ENCODE results near the gene NAT10. TPM values are rescaled to one million over a fixed set of nuclear protein-coding genes. Genes with fewer than 3 reads are reported as not detected.

The NAT10 gene
- total RNA-seq, 2 experiments from 2014 or later = 63.8 to 93.9 TPM

DNA sequence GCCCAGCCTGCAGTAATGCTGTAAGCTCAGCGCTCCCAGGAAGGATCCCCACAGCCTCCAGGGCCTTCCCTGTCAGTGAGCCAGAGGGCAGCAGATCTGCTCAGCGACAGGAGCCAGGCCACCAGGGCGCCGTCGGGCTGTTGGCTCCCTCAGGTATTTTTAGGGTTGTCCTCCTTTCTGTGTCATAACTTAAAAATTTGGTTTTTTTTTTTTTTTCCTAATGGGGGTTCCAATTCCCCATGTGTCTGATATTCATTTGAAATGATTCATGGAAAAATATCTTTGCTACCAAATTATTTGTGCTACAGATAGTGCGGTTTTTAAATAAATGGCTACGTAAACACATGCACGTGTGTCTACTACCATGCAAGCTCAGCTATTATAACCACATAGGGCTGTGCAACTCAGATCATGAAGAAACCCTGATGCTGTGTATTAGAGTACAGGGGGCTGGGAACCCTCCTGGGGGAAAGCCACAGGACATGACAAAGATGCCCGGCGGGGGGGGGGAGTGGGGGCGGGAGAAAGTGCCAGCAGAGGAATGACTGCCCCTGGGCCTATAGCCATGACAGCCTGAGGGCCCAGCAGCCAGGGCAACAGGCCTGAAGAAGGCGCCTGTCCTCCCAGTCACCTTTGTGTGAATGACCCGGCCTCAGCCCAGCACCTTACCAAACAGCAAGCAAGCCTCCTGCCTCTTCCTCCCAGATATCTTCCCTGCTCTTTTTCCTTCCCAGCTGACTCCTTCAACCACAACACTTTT, 89.3 kb downstream of the NAT10 start:
- Mint-ChIP-seq H3K27ac (peak overlapping the region; percentile 14), H3K4me3 (no peak overlapping the region), H3K27me3 (no peaks in the 10 kb centered on the region), H3K36me3 (no peaks in the 10 kb centered on the region), H3K4me1 (peaks cover 33% of the 10 kb centered on the region), H3K9me3 (ENCODE audit: low read depth) (no peaks in the 10 kb centered on the region)
- DNase-seq = no peak
- no peak for ATAC-seq
- CTCF ChIA-PET = interaction anchor here (0.8 to 1.6 kb wide), 2 partner anchors 20 to 163 kb away, joined by 4 to 5 read pairs; partner anchors contain the start of gene ABTB2

Other genes starting within 250 kb of the NAT10 start
- gene LMO2, start 213.6 kb upstream of the NAT10 start, total RNA-seq = not detected
- gene CAPRIN1, start 53.9 kb upstream of the NAT10 start, total RNA-seq = 100 to 1,000 TPM; 227 to 267 TPM

All from activated CD8-positive, alpha-beta memory T cell treated with anti-CD3 and anti-CD28 coated beads, Interleukin-2, amount 10 ng/mL, durations not matched to agents 7 days and 5 days (primary cell).